NCI-H187 treated with DMSO at 0.1 percent for 48 hours (cell line): ENCODE results near the gene DLGAP4.
"Not testable (repeated sequence)": the region's sequence is repeated elsewhere in the genome, so short reads cannot be mapped to it uniquely, and the experiment has no call there.

ENCODE experiments used
- DNase-seq: peaks from one replicate; lab custom pipeline; 2025; lab: John Stamatoyannopoulos, UW

The DLGAP4 gene

DNA sequence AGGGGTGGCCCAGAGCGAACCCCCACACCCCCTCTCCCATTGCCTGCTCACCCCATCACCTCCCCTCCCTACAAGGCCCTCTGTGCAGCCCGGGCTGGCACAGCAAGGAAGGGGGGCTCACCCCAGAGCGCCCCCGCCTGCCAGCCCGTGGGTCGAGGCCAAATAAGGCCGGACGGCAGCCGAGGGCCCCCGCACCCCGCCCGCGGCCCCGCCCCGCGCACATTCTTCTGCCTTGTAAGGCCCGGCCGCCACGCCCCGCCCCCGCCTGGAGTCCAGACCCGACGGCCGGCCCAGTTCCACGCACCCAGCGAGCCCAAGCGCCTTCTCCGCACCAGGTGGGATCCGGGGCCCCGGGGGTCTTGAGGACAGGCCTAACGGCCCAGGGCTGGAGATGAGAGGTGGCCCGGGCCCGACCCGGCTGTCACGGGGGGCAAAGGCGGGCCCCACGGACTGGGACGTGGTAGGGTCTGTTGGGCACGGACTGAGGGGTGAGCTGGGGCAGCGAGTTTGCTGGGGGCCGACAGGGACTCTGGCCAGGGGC lies 235.2 kb downstream of the DLGAP4 start, which contains the start of gene MYL9:
Gene MYL9 (plus strand): TSS at position 293 of the 541 bp plus-strand sequence. CDS start 3,366 bp downstream, outside the sequence.
- no peak for DNase-seq

DNA sequence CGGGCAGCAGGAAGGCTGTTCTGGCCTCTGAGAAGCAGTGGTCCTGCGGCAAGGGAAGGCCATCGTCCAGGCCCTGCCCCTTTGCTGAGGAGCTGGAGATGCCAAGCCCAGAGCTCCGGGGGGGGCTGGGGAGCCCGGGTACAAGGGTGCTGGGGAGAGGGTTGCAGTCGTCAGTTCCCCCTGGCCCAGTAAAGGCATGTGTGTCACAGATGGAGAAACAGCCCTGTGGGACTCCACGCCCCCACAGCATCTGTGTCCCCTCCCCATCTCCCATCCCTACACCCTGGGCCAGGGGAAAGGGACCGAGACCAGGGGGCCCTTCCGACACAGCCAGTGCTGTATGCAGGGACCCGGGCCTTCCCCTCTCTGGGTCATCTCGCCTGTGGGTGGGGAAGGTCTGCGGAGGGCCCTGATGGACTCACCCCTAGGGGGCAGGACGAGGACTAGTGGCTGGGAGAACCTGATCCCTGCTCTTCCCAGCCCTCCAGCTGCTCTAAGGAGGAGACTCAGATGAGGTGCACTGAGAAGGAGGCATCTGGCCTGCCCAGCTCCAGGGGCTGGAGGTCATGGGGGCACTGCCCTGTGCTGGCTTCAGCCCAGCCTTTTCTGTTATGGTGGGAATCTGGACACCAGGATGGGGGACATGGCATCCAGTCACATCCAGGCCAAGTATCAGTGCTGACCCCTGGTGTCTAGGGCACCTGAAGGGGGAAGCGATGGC lies 235.8 kb downstream of the DLGAP4 start:
- no peak for DNase-seq

DNA sequence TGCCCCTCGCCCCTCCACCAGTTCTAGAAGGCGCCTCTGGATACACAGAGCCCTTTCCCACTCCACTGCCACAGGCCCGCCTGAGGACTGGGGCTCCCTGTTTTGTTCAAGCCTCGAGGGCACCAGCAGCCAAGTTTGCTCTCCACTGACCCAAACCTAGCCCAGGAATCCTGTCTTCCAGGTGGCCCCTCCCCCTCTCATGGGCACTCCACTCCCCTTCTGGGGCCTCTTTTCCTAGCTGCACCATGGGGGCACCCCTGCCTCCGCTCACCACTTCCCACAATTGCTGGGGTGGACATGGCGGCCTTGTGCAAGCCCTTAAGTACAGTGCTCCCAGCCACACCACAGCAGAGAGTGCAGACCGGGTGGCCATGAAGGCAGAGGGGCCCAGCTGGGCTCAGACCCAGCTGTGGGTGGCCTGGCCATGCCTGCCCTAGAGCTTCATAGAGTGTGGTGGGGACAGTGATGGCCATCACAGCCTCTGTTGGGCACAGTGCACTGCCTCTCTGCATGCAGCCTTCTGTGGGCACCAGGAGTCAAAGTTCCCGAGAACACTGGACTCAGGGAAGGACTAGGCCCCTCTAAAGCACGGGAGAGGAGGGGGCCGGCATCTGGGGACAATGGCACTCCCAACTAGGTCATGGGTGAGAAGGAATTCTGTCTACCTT lies 236.5 kb downstream of the DLGAP4 start:
- DNase-seq = no peak

DNA sequence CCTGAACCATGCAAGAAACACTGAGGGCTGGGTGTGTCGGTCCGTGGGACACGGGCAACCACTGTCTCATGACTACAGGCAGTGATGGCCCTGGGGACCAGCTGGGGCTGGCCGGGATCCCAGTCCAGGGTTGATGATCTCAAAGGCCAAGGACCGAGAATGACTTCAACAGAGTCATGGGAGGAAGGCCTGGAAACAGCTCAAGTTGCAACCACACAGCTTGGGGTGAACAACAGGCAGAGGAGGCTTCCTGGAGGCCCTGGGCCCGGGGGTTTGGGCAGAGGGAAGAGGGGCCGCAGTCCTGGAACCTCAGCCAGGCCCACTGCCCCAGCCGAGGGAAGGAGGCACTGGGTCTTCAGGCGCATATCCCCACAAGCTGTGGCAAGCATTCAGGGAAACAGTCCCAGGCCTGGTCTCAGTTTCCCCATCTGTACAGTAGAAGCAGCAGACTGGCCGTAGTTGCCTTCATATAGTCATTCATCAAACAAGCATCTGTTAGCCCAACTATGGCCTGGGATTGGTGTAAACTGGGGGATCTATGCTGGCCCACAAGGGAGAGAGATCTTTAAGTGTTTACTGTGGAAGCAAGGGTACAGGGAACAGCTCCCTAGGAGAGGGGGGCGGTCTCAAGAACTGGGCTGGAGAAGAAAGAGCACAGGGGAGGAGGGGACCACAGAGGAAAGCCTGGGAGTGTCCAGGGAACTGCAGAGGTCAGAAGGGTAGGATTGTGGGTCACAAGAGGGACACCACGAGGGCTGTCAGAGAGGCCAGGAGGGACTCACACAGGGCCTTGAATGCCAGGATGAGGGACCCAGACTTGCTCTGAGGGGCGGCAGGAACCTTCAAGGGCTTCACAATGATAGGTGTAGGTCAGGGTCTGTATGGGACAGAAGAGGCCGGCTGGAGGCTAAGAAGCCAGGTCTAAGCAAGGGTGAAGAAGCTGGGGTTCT lies 237.3 kb downstream of the DLGAP4 start:
- no peak for DNase-seq

DNA sequence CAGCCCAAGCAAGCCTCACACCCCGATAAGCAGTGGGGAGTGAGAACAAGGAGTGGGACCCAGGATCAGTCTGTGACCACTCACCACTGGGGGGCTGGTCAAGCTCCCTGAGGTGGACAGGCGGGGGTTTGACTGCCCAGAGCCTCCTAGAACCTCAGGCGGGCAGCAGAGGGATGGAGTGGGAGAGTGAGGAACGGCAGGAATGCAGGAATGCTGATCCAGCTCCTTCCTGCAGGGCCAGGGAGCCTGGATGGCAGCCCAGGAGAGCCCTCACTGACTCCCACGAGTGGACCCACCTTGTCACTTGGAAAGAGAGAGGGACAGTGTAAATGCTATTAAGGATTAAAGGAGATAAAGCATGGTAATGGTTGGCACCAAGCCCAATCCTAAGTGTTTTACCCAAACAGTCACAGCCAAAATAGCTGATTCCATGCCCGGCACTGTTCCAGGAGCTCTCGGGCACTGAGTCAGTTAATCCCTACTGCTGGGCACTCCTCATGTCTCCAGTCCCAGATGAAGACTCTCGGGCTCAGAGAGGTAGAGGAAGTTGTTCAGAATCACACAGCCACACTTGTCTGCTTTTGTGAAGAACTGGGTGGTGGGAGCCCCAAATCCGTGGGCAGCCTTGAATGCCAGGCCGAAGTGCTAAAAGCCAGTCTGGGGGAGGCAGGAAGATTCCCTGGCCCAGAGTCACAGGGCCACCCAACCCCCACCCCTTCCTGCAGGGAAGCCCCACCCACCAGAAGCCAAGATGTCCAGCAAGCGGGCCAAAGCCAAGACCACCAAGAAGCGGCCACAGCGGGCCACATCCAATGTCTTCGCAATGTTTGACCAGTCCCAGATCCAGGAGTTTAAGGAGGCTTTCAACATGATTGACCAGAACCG lies 238.2 kb downstream of the DLGAP4 start:
- no peak for DNase-seq

DNA sequence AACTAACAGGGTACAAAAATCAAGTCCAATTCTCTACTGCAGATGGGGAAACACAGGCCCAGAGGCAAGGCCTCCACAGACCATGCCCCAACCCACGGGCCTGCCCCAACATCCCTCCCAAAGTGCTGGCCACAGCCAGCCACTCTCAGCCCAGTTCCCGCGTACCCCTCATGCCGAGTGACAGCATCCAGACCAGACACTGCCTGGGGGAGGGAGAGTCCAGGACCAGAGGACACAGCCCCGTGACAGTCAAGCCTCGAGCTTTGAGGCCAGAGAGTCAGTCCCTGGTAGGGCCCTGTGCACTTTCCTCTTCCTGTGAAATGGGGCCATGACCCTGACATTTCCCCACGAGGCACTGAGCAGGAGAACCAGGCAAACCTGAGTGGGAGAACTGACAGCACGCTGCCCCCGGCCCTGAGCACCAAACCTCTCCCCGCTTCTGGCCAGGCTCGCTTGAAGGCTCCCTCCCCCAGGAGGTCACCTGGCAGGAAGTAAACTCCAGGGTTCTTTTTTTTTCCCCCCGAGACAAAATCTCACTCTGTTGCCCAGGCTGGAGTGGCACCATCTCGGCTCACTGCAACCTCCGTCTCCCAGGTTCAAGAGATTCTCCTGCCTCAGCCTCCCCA lies 240.1 kb downstream of the DLGAP4 start:
- no peak for DNase-seq

DNA sequence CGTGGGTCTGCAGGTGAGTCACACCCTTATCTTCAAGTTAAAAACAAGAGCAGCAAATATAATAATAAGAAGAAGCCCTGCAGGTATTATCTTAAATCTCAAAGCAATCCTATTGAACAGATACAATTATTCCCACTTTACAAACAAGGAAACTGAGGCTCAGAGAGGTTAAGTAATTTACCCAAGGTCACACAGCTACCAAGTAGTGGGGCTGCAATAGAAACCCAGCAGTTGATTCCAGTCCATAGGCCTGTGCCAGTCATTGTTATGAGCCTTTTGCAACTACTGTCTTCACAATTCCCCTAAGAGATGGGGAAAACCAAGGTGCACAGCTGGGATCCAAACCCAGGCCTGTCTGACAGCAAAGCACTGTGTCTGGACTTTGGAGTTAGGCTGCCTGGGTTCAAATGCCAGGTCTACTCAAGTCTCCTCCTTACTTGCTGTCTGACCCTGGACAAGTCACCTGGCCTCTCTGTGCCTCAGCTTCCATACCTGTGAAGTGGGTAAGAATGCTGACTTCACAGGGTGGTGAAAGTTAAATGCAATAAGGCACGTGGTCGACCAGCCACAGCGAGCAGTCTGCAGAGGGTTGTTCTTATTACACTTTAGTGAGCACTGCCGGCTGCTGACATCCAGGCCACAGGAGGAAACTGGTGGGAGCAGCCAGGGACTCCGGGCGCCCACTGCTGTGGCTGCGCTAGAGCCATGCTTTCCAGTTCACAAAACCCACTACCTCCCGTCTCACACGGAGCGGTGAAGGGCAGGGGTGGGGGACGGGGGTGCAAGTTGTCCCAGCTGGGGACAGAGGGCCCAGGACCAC lies 241.3 kb downstream of the DLGAP4 start:
- DNase-seq = no peak

DNA sequence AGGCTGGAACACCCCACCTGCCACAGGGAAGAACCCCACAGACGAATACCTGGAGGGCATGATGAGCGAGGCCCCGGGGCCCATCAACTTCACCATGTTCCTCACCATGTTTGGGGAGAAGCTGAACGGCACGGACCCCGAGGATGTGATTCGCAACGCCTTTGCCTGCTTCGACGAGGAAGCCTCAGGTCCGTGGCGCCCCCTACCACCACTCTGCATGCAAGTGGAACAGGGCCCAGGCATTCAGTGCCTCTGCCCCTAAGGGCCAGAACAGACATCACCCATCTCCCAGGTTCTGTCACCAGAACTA lies 241.8 kb downstream of the DLGAP4 start:
- no peak for DNase-seq

DNA sequence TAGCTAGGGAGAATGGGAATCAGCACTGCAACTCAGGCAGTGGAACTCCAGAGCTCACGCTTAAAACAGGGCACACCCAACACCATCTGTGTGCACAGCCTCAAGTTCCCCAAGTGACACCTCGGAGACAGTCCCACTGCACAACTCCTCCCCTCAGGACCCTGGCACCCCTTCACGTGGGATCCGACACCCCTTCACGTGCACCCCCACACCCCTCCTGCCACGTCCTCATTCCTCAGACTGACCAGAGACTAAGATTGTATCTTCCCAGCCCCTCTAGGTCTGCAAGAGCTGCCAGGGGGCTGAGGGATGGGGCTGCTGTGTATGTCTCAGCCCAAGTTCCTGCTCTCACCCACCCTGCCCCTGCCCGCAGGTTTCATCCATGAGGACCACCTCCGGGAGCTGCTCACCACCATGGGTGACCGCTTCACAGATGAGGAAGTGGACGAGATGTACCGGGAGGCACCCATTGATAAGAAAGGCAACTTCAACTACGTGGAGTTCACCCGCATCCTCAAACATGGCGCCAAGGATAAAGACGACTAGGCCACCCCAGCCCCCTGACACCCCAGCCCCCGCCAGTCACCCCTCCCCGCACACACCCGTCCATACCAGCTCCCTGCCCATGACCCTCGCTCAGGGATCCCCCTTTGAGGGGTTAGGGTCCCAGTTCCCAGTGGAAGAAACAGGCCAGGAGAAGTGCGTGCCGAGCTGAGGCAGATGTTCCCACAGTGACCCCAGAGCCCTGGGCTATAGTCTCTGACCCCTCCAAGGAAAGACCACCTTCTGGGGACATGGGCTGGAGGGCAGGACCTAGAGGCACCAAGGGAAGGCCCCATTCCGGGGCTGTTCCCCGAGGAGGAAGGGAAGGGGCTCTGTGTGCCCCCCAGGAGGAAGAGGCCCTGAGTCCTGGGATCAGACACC lies 242.8 kb downstream of the DLGAP4 start:
- no peak for DNase-seq

DNA sequence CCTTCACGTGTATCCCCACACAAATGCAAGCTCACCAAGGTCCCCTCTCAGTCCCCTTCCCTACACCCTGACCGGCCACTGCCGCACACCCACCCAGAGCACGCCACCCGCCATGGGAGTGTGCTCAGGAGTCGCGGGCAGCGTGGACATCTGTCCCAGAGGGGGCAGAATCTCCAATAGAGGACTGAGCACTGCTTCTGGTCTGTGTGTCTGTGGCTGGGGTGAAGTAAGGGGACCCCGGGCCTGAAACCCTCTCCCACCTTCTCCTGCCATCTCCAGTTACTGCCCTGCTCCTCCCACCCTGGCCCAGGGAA lies 243.4 kb downstream of the DLGAP4 start:
- no peak for DNase-seq

DNA sequence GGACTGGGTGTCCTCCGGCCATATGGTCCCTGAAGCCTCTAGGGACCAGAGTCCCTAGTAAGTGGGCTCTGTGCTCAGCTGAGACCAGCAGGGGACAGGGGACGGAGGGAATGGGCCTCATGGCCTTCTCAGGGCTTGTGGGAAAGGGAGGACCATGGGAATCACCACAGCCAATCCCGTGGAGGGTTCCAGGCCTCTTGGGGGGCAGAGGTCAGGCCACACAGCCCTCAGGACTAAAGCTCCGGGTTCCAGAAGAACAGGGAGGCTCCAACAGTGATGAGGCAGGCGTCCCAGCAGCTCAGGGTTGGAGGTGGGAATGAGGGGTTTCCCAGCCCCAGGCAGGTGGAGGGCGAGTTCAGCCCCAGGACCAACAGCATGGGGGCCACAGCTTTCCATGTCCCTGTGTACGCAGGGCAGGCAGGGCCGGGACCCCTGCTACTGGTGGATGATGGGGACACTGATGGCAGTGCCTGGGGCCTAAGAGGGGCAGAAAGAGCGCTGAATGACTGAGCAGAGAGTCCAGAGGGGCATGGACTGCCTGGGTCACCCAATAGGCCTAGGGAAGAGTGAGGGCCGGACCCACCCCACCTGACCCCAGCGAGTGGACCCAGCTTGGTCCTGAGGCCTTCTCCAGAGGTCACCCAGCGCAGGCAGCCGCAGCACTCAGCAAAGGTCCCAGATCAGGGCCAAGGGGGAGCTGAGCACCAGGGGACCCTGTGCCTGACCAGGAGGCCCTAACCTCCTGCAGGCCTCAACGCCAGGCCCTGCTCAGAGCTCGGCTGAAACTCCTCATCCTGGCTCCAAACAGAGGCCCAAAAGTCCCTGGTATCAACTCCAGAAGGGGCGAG lies 244.0 kb downstream of the DLGAP4 start:
- no peak for DNase-seq

DNA sequence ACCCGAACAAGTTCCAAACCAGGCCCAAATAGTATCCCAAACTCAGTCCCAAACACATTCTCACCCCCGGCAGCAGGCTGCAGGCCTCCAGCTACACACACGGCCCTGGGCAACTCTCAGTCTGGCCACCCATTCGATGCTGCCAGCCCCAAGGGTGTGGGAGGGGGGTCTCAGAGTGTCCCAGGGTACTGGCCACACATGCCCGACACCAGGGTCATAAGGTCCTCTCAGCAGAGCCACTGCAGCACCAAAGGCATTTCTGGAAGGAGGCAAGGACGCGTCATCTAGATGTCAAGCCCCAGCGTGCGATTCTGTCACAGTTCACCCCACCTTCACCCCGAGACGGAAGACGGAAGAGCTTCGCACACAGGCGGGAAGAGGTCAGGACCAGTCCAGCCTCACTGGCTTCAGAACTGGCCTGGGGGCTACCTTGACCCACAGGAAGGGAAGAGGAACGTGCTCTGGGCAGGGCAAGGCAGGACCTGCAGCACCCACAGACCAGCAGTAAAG lies 244.7 kb downstream of the DLGAP4 start:
- DNase-seq = no peak

DNA sequence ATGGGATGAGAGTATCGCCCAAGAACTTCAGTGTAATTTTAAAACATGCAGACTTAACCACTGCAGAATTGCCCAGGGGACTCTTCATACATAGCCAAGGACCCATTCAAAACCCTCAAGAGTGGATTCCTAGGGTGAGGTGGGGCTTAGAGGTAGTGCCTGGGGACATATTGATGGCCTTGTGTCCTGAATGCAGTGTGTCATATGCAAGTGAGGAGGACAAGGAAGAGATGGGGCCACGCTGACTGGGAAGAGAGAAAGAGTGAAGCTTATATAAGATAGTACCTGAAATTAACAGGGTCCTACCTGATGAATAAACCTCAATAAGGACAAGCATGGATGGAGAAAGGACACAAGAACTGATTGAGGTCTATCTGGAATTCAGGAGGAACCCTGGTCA lies 249.1 kb downstream of the DLGAP4 start:
- DNase-seq = no peak

DNA sequence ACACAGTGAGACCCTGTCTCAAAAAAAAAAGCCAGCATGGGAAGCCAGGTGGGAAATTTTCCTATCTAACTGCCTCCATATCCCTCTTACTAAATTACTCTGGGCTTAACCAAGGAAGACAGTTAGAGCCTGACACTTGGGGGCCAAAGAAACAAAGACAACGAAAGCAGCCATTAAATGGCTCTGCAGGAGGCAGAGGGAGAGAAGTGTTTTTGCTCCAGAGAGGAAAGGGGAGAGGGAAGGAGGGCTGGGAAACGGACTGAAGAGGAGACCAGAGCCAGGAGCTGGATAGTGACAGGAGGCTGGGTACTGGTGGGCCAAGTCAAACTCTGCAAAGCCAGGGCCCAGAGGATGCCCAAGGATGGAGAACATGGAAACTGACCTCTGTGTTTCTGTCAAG lies 256.6 kb downstream of the DLGAP4 start:
- no peak for DNase-seq

DNA sequence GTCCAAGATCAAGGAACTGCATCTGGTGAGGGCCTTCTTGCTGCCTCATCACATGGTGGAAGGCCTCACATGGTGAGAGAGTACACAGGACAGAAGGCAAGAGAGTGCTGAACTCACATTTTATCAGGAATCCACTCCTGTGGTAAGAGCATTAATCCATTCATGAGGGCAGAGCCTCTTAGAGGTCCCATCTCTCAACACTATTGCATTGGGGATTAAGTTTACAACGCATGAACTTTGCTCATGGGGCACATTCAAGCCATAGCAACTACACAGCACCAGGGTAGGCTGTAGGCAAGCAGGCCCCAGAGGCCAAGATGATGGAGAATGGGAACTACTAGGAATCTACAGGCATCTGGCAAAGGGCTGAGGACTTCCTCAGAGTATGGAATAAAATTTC lies 257.2 kb downstream of the DLGAP4 start:
- no peak for DNase-seq

DNA sequence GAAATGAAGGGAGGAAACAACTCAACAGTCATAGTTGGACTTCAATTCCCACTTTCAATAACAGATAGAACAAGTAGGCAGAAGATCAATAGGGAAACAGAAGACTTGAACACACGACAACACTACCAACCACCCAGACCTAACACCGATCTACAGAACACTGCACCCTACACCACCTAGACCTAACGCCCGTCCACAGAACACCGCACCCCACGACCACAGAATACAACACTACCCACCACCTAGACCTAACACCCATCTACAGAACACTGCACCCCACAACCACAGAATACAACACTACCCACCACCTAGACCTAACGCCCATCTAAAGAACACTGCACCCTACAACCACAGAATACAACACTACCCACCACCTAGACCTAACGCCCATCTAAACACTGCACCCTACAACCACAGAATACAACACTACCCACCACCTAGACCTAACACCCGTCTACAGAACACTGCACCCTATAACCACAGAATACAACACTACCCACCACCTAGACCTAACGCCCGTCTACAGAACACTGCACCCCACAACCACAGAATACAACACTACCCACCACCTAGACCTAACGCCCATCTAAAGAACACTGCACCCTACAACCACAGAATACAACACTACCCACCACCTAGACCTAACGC lies 258.1 kb downstream of the DLGAP4 start:
- DNase-seq = not testable (repeated sequence)

DNA sequence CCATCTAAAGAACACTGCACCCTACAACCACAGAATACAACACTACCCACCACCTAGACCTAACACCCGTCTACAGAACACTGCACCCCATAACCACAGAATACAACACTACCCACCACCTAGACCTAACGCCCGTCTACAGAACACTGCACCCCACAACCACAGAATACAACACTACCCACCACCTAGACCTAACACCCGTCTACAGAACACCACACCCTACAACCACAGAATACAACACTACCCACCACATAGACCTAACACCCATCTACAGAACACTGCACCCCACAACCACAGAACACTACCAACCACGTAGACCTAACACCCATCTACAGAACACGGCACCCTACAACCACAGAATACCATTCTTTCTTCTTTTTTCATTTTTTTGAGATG lies 258.6 kb downstream of the DLGAP4 start:
- DNase-seq = not testable (repeated sequence)
